C1 segment of cervical spinal cord (tissue), 14 donors: ENCODE measurements around the gene ZGLP1.
"Not testable (repeated sequence)": the region's sequence is repeated elsewhere in the genome, so short reads cannot be mapped to it uniquely, and the experiment has no call there.

Experiments used
- DNase-seq, 14 donors: peaks; one replicate each; lab custom pipeline; 2025; lab: John Stamatoyannopoulos, UW

Gene ZGLP1

DNA sequence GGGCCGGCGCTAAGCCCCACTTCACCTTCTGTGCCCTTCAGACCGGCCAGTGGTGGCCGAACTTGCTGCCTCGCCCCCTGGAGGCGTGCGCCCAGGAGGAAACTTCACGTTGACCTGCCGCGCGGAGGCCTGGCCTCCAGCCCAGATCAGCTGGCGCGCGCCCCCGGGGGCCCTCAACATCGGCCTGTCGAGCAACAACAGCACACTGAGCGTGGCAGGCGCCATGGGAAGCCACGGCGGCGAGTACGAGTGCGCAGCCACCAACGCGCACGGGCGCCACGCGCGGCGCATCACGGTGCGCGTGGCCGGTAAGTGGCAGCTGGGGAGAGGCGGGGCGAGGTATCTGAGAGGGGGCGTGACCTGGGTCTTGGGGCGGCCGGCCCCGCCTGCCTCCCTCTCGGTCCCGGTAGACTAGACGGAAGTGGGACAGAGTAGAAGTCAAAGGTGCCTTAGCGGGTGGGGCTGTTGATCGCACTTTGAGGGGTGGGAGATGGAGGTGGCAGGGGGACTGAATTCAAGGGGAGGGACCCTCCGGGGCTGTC is 14.2 kb downstream of the ZGLP1 start:
- DNase-seq: no peak

- DNase-seq: no peak
These were observed 15.3 kb downstream of the ZGLP1 start for GRCh38 chr19:10294368-10294697.

- DNase-seq: no peak
These were observed 15.8 kb downstream of the ZGLP1 start for GRCh38 chr19:10293637-10294367.

DNA sequence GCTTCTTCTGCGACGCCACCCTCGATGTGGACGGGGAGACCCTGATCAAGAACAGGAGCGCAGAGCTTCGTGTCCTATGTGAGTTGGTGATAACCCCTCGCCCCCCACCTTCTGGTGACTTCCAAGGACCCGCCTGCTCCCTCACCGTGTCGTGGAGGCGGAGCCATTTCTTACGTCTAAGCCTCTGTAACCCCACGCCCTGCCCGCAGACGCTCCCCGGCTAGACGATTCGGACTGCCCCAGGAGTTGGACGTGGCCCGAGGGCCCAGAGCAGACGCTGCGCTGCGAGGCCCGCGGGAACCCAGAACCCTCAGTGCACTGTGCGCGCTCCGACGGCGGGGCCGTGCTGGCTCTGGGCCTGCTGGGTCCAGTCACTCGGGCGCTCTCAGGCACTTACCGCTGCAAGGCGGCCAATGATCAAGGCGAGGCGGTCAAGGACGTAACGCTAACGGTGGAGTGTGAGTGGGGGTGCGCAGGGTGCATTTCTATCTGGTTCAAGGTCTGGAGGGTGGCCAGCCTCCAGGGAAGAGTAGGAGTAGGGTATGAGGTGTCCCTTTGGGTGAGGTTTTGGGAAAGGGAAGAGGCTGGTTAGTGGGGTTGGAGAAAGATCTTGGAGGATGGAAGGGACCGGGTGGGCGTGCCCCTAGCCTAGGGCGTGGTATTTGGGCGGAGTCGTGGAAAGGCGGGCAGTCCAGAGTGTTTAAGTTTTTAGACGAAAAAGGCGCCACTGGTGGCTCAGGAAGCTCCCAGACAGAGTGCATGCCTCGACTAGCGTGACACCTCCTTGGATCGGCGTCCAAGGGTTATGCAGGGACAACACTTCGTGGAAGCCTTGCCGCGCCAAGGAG is 16.6 kb downstream of the ZGLP1 start:
- DNase-seq: no peak

DNA sequence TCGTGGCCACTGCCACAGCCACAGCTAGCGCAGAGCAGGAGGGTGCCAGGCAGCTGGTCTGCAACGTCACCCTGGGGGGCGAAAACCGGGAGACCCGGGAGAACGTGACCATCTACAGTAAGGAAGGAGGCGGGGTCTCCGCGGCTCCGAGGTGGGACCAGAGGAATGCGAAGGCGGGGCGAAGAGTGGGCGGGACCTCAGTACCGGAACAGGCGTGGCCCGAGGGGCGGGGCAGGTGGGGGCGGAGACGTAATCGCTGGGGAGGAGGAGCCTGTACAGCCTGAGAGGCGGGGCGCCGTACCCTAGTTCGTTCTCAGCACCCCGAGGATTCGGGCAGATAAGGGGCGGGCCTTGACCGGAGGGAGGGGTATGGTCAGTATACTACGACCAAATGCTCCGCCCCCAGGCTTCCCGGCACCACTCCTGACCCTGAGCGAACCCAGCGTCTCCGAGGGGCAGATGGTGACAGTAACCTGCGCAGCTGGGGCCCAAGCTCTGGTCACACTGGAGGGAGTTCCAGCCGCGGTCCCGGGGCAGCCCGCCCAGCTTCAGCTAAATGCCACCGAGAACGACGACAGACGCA is 17.3 kb downstream of the ZGLP1 start:
- peak in 4 of 14 donors; percentile 8 to 40 (median 17) for DNase-seq

DNA sequence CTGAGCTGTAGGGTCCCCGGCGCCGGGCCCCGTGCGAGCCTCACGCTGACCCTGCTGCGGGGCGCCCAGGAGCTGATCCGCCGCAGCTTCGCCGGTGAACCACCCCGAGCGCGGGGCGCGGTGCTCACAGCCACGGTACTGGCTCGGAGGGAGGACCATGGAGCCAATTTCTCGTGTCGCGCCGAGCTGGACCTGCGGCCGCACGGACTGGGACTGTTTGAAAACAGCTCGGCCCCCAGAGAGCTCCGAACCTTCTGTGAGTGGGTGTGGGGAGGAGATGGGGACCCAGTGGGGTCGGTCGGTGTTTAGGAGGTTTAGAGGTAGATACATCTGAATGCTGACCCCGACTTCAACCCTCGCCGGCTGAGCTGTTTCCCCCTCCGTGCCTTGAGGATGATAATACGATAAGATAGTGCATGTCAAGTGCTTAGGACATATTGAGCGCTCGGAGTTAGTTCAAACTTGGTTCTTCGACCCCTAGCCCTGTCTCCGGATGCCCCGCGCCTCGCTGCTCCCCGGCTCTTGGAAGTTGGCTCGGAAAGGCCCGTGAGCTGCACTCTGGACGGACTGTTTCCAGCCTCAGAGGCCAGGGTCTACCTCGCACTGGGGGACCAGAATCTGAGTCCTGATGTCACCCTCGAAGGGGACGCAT is 17.9 kb downstream of the ZGLP1 start:
- no peak for DNase-seq

DNA sequence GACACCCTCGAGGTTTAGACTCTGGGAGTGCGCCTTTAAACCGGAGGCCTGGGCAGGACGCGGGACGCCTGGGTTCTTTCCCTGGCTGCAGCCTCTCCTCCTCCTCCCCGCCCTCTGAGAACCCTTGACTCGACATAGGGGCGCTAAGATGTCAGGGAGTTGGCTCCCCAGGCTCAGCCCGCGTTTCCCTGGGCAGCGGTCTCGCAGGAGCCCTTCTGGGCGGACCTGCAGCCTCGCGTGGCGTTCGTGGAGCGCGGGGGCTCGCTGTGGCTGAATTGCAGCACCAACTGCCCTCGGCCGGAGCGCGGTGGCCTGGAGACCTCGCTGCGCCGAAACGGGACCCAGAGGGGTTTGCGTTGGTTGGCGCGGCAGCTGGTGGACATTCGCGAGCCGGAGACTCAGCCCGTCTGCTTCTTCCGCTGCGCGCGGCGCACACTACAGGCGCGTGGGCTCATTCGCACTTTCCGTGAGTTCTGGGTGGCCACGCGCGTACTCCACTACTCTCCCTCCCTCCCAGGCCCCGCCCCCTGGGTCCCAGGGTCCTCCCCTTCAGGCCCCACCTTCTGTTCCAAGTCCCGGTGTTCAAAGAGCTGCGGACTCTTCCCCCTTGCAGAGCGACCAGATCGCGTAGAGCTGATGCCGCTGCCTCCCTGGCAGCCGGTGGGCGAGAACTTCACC is 18.6 kb downstream of the ZGLP1 start:
- DNase-seq: peak in 1 of 14 donors; percentile 4

- DNase-seq: no peak
These were observed 19.2 kb downstream of the ZGLP1 start for GRCh38 chr19:10290357-10290875.

GRCh38 chr19:10289836-10290356 is 19.7 kb downstream of the ZGLP1 start, which contains the start of gene ICAM5:
Gene ICAM5 (plus strand): TSS chr19:10289952. CDS start chr19:10290044, 92 bp downstream.
- DNase-seq: no peak

DNA sequence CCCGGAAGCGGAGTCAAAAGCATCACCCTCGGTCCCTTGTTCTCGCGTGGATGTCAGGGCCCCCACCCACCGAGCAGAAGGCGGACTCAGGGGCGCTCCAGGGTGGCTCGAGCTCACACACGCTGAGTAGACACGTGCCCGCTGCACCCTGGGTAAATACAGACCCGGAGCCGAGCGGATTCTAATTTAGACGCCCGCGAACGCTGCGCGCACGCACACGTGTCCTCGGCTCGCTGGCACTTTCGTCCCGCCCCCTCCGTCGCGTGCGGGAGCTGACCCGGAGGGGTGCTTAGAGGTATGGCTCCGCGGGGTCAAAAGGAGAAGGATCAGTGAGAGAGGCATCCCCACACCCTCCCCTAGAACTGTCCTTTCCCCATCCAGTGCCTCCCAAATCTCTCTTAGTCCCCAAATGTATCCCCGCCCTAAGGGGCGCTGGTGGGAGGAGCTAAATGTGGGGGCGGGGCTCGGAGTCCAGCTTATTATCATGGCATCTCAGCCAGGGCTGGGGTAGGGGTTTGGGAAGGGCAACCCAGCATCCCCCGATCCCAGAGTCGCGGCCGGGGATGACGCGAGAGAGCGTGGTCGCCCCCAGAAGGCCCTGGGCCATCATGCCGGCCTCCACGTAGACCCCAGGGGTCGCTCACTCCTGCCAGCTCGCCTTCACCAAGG is 20.3 kb downstream of the ZGLP1 start:
- no peak for DNase-seq

GRCh38 chr19:10288662-10289166 is 20.9 kb downstream of the ZGLP1 start:
- DNase-seq: no peak

DNA sequence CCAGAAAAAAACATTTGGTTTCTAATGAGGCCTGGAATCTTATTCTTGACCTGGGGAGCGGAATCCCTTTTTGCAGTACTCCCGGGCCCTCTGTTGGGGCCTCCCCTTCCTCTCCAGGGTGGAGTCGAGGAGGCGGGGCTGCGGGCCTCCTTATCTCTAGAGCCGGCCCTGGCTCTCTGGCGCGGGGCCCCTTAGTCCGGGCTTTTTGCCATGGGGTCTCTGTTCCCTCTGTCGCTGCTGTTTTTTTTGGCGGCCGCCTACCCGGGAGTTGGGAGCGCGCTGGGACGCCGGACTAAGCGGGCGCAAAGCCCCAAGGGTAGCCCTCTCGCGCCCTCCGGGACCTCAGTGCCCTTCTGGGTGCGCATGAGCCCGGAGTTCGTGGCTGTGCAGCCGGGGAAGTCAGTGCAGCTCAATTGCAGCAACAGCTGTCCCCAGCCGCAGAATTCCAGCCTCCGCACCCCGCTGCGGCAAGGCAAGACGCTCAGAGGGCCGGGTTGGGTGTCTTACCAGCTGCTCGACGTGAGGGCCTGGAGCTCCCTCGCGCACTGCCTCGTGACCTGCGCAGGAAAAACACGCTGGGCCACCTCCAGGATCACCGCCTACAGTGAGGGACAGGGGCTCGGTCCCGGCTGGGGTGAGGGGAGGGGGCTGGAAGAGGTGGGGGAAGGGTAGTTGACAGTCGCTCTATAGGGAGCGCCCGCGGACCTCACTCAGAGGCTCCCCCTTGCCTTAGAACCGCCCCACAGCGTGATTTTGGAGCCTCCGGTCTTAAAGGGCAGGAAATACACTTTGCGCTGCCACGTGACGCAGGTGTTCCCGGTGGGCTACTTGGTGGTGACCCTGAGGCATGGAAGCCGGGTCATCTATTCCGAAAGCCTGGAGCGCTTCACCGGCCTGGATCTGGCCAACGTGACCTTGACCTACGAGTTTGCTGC is 22.5 kb downstream of the ZGLP1 start, which contains the start of gene ICAM4:
TSS of gene ICAM4 (plus strand) at position 153 of the 935 bp plus-strand sequence. CDS start at position 211, 58 bp downstream.
- DNase-seq: no peak

GRCh38 chr19:10285393-10285792 is 24.2 kb downstream of the ZGLP1 start:
- no peak for DNase-seq

GRCh38 chr19:10284960-10285278 is 24.7 kb downstream of the ZGLP1 start:
- DNase-seq: no peak

DNA sequence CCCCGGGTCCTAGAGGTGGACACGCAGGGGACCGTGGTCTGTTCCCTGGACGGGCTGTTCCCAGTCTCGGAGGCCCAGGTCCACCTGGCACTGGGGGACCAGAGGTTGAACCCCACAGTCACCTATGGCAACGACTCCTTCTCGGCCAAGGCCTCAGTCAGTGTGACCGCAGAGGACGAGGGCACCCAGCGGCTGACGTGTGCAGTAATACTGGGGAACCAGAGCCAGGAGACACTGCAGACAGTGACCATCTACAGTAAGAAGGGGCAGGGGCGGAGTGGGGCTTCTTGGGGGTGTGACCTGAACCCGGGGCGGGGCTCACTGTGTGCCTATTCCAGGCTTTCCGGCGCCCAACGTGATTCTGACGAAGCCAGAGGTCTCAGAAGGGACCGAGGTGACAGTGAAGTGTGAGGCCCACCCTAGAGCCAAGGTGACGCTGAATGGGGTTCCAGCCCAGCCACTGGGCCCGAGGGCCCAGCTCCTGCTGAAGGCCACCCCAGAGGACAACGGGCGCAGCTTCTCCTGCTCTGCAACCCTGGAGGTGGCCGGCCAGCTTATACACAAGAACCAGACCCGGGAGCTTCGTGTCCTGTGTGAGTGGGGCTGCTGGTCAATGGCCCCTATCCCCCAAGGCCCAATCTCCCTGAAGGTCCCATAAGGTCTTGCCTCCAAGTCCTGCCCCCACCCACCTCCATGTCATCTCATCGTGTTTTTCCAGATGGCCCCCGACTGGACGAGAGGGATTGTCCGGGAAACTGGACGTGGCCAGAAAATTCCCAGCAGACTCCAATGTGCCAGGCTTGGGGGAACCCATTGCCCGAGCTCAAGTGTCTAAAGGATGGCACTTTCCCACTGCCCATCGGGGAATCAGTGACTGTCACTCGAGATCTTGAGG is 25.3 kb downstream of the ZGLP1 start:
- no peak for DNase-seq

- no peak for DNase-seq
These were observed 26.1 kb downstream of the ZGLP1 start for GRCh38 chr19:10283301-10284064.

DNA sequence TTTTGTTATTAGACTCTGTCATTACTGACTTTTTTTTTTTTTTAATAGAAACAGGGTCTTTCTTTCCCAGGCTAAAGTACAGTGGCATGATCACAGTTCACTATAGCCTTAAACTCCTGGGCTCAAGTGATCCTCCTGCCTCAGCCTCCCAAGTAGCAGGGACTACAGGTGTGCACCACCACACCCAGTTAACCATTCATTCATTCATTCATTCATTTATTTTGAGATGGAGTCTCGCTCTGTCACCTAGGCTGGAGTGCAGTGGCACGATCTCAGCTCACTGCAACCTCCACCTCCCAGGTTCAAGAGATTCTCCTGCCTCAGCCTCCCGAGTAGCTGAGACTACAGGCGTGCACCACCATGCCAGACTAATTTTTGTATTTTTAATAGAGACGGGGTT is 27.6 kb downstream of the ZGLP1 start:
- DNase-seq: not testable (repeated sequence)
